Dendritic cell treated with granulocyte-macrophage colony-stimulating factor and Interleukin-4, amounts not matched to agents 40 ng/mL and 50 ng/mL, for 4 days (primary cell): ENCODE results near the gene HSD17B13.
"Not testable (repeated sequence)": the region's sequence is repeated elsewhere in the genome, so short reads cannot be mapped to it uniquely, and the experiment has no call there.

Experiments
- H3K27ac Mint-ChIP-seq: one replicate; pipeline ENCODE4 v1.8.0; 2022; ENCODE audit warnings: mild to moderate bottlenecking, mixed read lengths
- H3K27me3 Mint-ChIP-seq: one replicate; pipeline ENCODE4 v1.8.0; 2022; ENCODE audit warnings: mild to moderate bottlenecking, mixed read lengths
- H3K36me3 Mint-ChIP-seq: one replicate; pipeline ENCODE4 v1.8.0; 2022; ENCODE audit warnings: low read depth, mixed read lengths
- H3K4me1 Mint-ChIP-seq: one replicate; pipeline ENCODE4 v1.8.0; 2022; ENCODE audit warnings: low read depth, mixed read lengths
- H3K4me3 Mint-ChIP-seq: one replicate; pipeline ENCODE4 v1.8.0; 2022; ENCODE audit warnings: mild to moderate bottlenecking, moderate library complexity, mixed read lengths
- H3K9me3 Mint-ChIP-seq: one replicate; pipeline ENCODE4 v1.8.0; 2022; ENCODE audit warnings: mixed read lengths
- intact Hi-C: fragments of 100-400 bp; cut with micrococcal nuclease; formaldehyde crosslinking; loops from one replicate; pipeline ENCODE4 v1.15.0; 2022

The HSD17B13 gene

GRCh38 chr4:87322754-87323153 lies at the start of gene HSD17B13:
Gene HSD17B13 (minus strand): TSS chr4:87322882. CDS start chr4:87322841, 41 bp downstream.
- no peak within 1 kb of the TSS for H3K4me3 Mint-ChIP-seq
- no peak within 1 kb of the TSS for H3K27ac Mint-ChIP-seq

GRCh38 chr4:87370068-87370467 lies 47.4 kb upstream of the HSD17B13 start:
- intact Hi-C loops, result loop anchor here (10.0 kb wide), 1 partner anchor 55 kb away; the partner anchor contains the start of gene NUDT9
- Mint-ChIP-seq H3K4me1 (no peaks in the 10 kb centered on the region), H3K27ac (no peak overlapping the region), H3K27me3 (no peaks in the 10 kb centered on the region), H3K4me3 (no peak overlapping the region), H3K9me3 (no peaks in the 10 kb centered on the region), H3K36me3 (peaks cover 78% of the 10 kb centered on the region)

More at GRCh38 chr4:87322754-87323153, at the start of gene HSD17B13:
- intact Hi-C loops, result no loop called here
- H3K4me1 Mint-ChIP-seq, result peaks cover 9% of the 10 kb centered on the region
- no peaks in the 10 kb centered on the region for H3K27me3 Mint-ChIP-seq
- H3K36me3 Mint-ChIP-seq, result no peaks in the 10 kb centered on the region
- H3K9me3 Mint-ChIP-seq, result no peaks in the 10 kb centered on the region

GRCh38 chr4:87366521-87367162 lies 44.0 kb upstream of the HSD17B13 start:
- intact Hi-C loops, result no loop called here
- Mint-ChIP-seq H3K9me3 (no peaks in the 10 kb centered on the region), H3K36me3 (peaks cover 81% of the 10 kb centered on the region), H3K27ac (no peak overlapping the region), H3K4me1 (no peaks in the 10 kb centered on the region), H3K27me3 (no peaks in the 10 kb centered on the region), H3K4me3 (no peak overlapping the region)

- peaks cover 84% of the 10 kb centered on the region for H3K36me3 Mint-ChIP-seq
- no peaks in the 10 kb centered on the region for H3K27me3 Mint-ChIP-seq
- no peaks in the 10 kb centered on the region for H3K9me3 Mint-ChIP-seq
- intact Hi-C loops, result no loop called here
- no peak overlapping the region for H3K4me3 Mint-ChIP-seq
- no peaks in the 10 kb centered on the region for H3K4me1 Mint-ChIP-seq
- H3K27ac Mint-ChIP-seq, result peak overlapping the region; percentile 40
Measured at GRCh38 chr4:87365348-87365747, 42.7 kb upstream of the HSD17B13 start.

GRCh38 chr4:87363552-87363951 lies 40.9 kb upstream of the HSD17B13 start:
- H3K36me3 Mint-ChIP-seq, result peaks cover 80% of the 10 kb centered on the region
- H3K4me3 Mint-ChIP-seq, result no peak overlapping the region
- H3K9me3 Mint-ChIP-seq, result no peaks in the 10 kb centered on the region
- intact Hi-C loops, result no loop called here
- H3K27ac Mint-ChIP-seq, result no peak overlapping the region
- no peaks in the 10 kb centered on the region for H3K4me1 Mint-ChIP-seq
- H3K27me3 Mint-ChIP-seq, result no peaks in the 10 kb centered on the region

GRCh38 chr4:87360338-87360935 lies 37.8 kb upstream of the HSD17B13 start:
- H3K36me3 Mint-ChIP-seq, result peaks cover 84% of the 10 kb centered on the region
- no peaks in the 10 kb centered on the region for H3K9me3 Mint-ChIP-seq
- H3K4me1 Mint-ChIP-seq, result no peaks in the 10 kb centered on the region
- H3K4me3 Mint-ChIP-seq, result no peak overlapping the region
- intact Hi-C loops, result no loop called here
- no peak overlapping the region for H3K27ac Mint-ChIP-seq
- H3K27me3 Mint-ChIP-seq, result no peaks in the 10 kb centered on the region

GRCh38 chr4:87359258-87359657 lies 36.6 kb upstream of the HSD17B13 start:
- Mint-ChIP-seq H3K4me1 (no peaks in the 10 kb centered on the region), H3K4me3 (no peak overlapping the region), H3K36me3 (peaks cover 84% of the 10 kb centered on the region), H3K27me3 (no peaks in the 10 kb centered on the region), H3K9me3 (peaks cover 4% of the 10 kb centered on the region), H3K27ac (no peak overlapping the region)
- intact Hi-C loops, result no loop called here

GRCh38 chr4:87356832-87357526 lies 34.3 kb upstream of the HSD17B13 start:
- no peak overlapping the region for H3K4me3 Mint-ChIP-seq

GRCh38 chr4:87354168-87355102 lies 31.8 kb upstream of the HSD17B13 start:
- intact Hi-C loops, result no loop called here
- Mint-ChIP-seq H3K36me3 (peaks cover 56% of the 10 kb centered on the region), H3K27ac (no peak overlapping the region), H3K27me3 (no peaks in the 10 kb centered on the region), H3K4me1 (no peaks in the 10 kb centered on the region), H3K4me3 (no peak overlapping the region), H3K9me3 (peaks cover 18% of the 10 kb centered on the region)

More at GRCh38 chr4:87356832-87357526, 34.3 kb upstream of the HSD17B13 start:
- Mint-ChIP-seq H3K9me3 (peaks cover 18% of the 10 kb centered on the region), H3K27me3 (no peaks in the 10 kb centered on the region), H3K36me3 (peaks cover 76% of the 10 kb centered on the region), H3K4me1 (no peaks in the 10 kb centered on the region), H3K27ac (no peak overlapping the region)
- intact Hi-C loops, result no loop called here

GRCh38 chr4:87353592-87353991 lies 30.9 kb upstream of the HSD17B13 start:
- H3K27me3 Mint-ChIP-seq, result no peaks in the 10 kb centered on the region

GRCh38 chr4:87345139-87345538 lies 22.5 kb upstream of the HSD17B13 start:
- Mint-ChIP-seq H3K4me1 (no peaks in the 10 kb centered on the region), H3K4me3 (no peak overlapping the region), H3K36me3 (peaks cover 60% of the 10 kb centered on the region), H3K27me3 (no peaks in the 10 kb centered on the region), H3K27ac (no peak overlapping the region), H3K9me3 (peaks cover 12% of the 10 kb centered on the region)
- intact Hi-C loops, result no loop called here

More at GRCh38 chr4:87353592-87353991, 30.9 kb upstream of the HSD17B13 start:
- peaks cover 18% of the 10 kb centered on the region for H3K9me3 Mint-ChIP-seq
- intact Hi-C loops, result no loop called here
- no peak overlapping the region for H3K27ac Mint-ChIP-seq
- H3K36me3 Mint-ChIP-seq, result peaks cover 49% of the 10 kb centered on the region
- H3K4me1 Mint-ChIP-seq, result no peaks in the 10 kb centered on the region
- H3K4me3 Mint-ChIP-seq, result no peak overlapping the region

- Mint-ChIP-seq H3K9me3 (peaks cover 12% of the 10 kb centered on the region), H3K4me3 (no peak overlapping the region), H3K27me3 (no peaks in the 10 kb centered on the region), H3K36me3 (peaks cover 83% of the 10 kb centered on the region), H3K4me1 (no peaks in the 10 kb centered on the region), H3K27ac (no peak overlapping the region)
- intact Hi-C loops, result no loop called here
Measured at GRCh38 chr4:87342872-87343271, 20.2 kb upstream of the HSD17B13 start.

- peaks cover 12% of the 10 kb centered on the region for H3K9me3 Mint-ChIP-seq
- H3K4me3 Mint-ChIP-seq, H3K27me3 Mint-ChIP-seq, H3K4me1 Mint-ChIP-seq, H3K27ac Mint-ChIP-seq, intact Hi-C loops: not testable (repeated sequence)
- H3K36me3 Mint-ChIP-seq, result peaks cover 91% of the 10 kb centered on the region
Measured at GRCh38 chr4:87341954-87342635, 19.4 kb upstream of the HSD17B13 start.
